GM12878 (cell line): ENCODE results near the gene NBEAL1. TPM values are rescaled to one million over a fixed set of nuclear protein-coding genes. Genes with fewer than 3 reads are reported as not detected.

Source experiments
- CEBPZ ChIP-seq: fragments of 150-350 bp; IDR thresholded peaks from 2 replicates; pipeline ENCODE4 v1.6.1; 2016; ENCODE audit warnings: low read depth, low read length
- E4F1 ChIP-seq: fragments of 450-650 bp; IDR thresholded peaks from 2 replicates; pipeline ENCODE4 v1.6.1; 2018; ENCODE audit warnings: borderline replicate concordance, mild to moderate bottlenecking; ENCODE audit not compliant: partially characterized antibody
- IRF5 ChIP-seq: fragments of 450-650 bp; IDR thresholded peaks from 2 replicates; pipeline ENCODE4 v1.6.1; 2017; ENCODE audit warnings: borderline replicate concordance
- PRDM15 ChIP-seq: fragments of 450-650 bp; formaldehyde crosslinking; IDR thresholded peaks from 2 replicates; pipeline ENCODE4 v1.4.0; 2020; ENCODE audit warnings: mild to moderate bottlenecking, moderate library complexity
- polyA plus RNA-seq, 11 experiments: library from polyadenylated mRNA; depleted of rRNA in 4 of 11; unstranded in 6 of 11; stranded (reverse) in 5 of 11; fragments of >200 nt; fragmentation: Nextera tagmentation in 4 of 11; fragmentation: Illumina TruSeq in 1 of 11; extraction: Ambion mirVana in 4 of 11; extraction: Trizol in 1 of 11; gene quantifications; 1 replicate in 1 of 11; 2 replicates in 10 of 11; pipeline versions ENCODE4 v1.2.1 to v1.2.3, GENCODE V29; 2011 to 2016; ENCODE audit warnings: inconsistent platforms in 2 of 11, missing spikeins in 2 of 11, low read depth in 1 of 11
- total RNA-seq, 4 experiments: library from RNA; depleted of rRNA in 3 of 4; stranded (reverse); fragments of >200 nt in 3 of 4; fragmentation: Illumina TruSeq in 1 of 4; extraction: Trizol in 1 of 4; gene quantifications; 2 replicates each; pipeline versions ENCODE4 v1.2.1 to v1.2.3, GENCODE V29; 2013 to 2021

NBEAL1 gene
- total and polyA plus RNA-seq, 10 of the 15 experiments (the other 5 are each of a cell fraction or from before 2014, with no cell fraction given), result 1.9 to 16.1 (median 7.2) TPM

GRCh38 chr2:203135105-203135504 is 120.4 kb downstream of the NBEAL1 start (continued):
- TF ChIP-seq CEBPZ (no peak), IRF5 (no peak), PRDM15 (CRISPR knock-in tag) (no peak), E4F1 (no peak)
